Testis (tissue), 3 donors: Measurements from ENCODE around the gene HIGD1C. TPM values are rescaled to one million over a fixed set of nuclear protein-coding genes. Genes with fewer than 3 reads are reported as not detected.
A peak's percentile ranks its signal among the peaks of the same experiment; 100 is the strongest.

Experiments
- DNase-seq: peaks from one replicate; pipeline ENCODE4 v3.0.0-alpha.2; 2019
- H3K27ac ChIP-seq, 2 donors: fragments of 200-600 bp; sonication (generic); one replicate each; pipeline ENCODE4 v1.5.1; 2019
- H3K27me3 ChIP-seq: fragments of 200-600 bp; sonication (generic); one replicate; pipeline ENCODE4 v1.5.1; 2019
- H3K36me3 ChIP-seq: fragments of 200-600 bp; sonication (generic); one replicate; pipeline ENCODE4 v1.5.1; 2017; ENCODE audit warnings: low read depth; ENCODE audit errors: missing control alignments
- H3K4me1 ChIP-seq: fragments of 200-600 bp; sonication (generic); one replicate; pipeline ENCODE4 v1.5.1; 2019
- H3K4me3 ChIP-seq, 2 donors: fragments of 200-600 bp; sonication (generic); one replicate each; pipeline ENCODE4 v1.5.1; 2017 to 2019
- H3K9me3 ChIP-seq: fragments of 200-600 bp; sonication (generic); one replicate; pipeline ENCODE4 v1.5.1; 2017
- POLR2A ChIP-seq: fragments of 450-650 bp; IDR thresholded peaks from one replicate; pipeline ENCODE4 v1.6.1; 2017; ENCODE audit warnings: antibody characterized with exemption, mild to moderate bottlenecking, moderate library complexity
- WGBS, 2 donors: methylation state at CpG; one replicate each; pipeline ENCODE4 v1.1.5; 2018; 5-methylcytosine and 5-hydroxymethylcytosine counted together
- intact Hi-C: fragments of 100-400 bp; cut with DNase I; formaldehyde crosslinking; loops from one replicate; pipeline ENCODE4 v1.15.1; 2023; ENCODE audit warnings: low total_unique reads
- polyA plus RNA-seq: library from polyadenylated mRNA; stranded (reverse); fragments of 350-450 nt; fragmentation: Illumina TruSeq; extraction: RNeasy Lipid Tissue Mini Kit (QIAGEN cat#74804); gene quantifications from one replicate; pipeline ENCODE4 v1.2.3, GENCODE V29; 2014; ENCODE audit warnings: low read depth, low replicate concordance; ENCODE audit not compliant: insufficient read depth
- total RNA-seq, 2 donors: library from RNA; depleted of rRNA; stranded (reverse); fragments of >200 nt; gene quantifications; one replicate each; pipeline ENCODE4 v1.2.3, GENCODE V29; 2016
- TF ChIP-seq, protein P1 (sequence below), 3 experiments: fragments of 450-650 bp in 2 of 3; fragments of 200-600 bp in 1 of 3; sonication (generic) in 1 of 3; IDR thresholded peaks; one replicate each; pipeline ENCODE4 v1.5.1; 2016 to 2019; ENCODE audit warnings: antibody characterized with exemption in 3 of 3, mild to moderate bottlenecking in 2 of 3, moderate library complexity in 1 of 3

Gene HIGD1C
- total and polyA plus RNA-seq, 3 donors from 2014 or later = 3.4 TPM; not detected in 2

DNA sequence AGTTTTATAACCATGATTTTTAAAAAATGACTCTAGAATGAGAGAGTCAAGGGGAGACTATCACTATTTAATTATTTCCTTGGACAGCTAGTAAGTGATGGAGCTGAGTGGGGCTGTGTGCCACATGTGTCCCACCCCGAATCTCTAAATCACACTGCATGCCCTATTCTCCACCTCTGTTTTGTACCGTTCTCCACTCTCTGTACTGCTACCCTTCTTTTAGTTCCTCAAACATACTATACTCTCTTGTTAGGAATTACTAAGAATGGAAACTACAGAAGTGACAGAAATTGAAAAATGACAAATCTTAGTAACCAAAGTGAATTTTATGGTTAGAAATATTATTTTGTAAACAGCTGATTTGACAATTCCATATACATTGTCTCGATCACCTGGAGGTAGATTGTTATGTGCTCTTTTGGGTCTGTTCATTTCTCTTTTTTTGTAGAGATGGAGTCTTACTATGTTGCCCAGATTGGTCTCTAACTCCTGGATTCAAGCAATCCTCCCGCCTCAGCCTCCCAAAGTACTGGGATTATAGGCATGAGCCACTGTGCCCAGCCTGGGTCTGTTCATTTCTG lies 37.9 kb downstream of the HIGD1C start:
- no peak overlapping the region for H3K4me3 ChIP-seq
- H3K36me3 ChIP-seq = no peaks in the 10 kb centered on the region
- H3K27ac ChIP-seq = no peak overlapping the region
- TF ChIP-seq, protein P1, sequence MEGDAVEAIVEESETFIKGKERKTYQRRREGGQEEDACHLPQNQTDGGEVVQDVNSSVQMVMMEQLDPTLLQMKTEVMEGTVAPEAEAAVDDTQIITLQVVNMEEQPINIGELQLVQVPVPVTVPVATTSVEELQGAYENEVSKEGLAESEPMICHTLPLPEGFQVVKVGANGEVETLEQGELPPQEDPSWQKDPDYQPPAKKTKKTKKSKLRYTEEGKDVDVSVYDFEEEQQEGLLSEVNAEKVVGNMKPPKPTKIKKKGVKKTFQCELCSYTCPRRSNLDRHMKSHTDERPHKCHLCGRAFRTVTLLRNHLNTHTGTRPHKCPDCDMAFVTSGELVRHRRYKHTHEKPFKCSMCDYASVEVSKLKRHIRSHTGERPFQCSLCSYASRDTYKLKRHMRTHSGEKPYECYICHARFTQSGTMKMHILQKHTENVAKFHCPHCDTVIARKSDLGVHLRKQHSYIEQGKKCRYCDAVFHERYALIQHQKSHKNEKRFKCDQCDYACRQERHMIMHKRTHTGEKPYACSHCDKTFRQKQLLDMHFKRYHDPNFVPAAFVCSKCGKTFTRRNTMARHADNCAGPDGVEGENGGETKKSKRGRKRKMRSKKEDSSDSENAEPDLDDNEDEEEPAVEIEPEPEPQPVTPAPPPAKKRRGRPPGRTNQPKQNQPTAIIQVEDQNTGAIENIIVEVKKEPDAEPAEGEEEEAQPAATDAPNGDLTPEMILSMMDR (IDR thresholded peaks at IDR 0.05) = no peak
- no peak for TF ChIP-seq POLR2A
- 88 to 94% methylated on average over 4 of the region's 4 CpGs for WGBS, 2 donors
- no peak for DNase-seq
- intact Hi-C loops = no loop called here
- peaks cover 9% of the 10 kb centered on the region for H3K4me1 ChIP-seq
- H3K27me3 ChIP-seq = no peaks in the 10 kb centered on the region
- H3K9me3 ChIP-seq = no peaks in the 10 kb centered on the region

DNA sequence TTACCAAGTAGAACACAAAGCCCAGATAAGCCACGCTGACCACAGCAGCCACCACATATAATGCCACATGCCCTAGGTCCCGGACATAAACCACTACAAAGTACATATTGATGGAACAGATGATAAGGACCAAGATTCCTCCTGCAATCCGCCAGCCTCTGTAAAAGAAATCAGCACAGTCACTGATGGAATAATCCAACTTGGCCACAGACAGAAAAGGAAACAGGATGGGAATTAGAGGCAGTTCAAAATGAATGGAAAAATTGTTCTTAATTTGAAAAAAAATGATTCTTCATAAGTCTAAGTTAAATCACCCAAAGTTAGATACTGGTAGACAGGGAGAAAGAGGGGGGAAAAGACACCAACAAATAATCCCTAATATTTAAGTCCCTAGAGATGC lies 38.4 kb downstream of the HIGD1C start:
- Histone ChIP-seq H3K9me3 (no peaks in the 10 kb centered on the region), H3K27ac (no peak overlapping the region)

DNA sequence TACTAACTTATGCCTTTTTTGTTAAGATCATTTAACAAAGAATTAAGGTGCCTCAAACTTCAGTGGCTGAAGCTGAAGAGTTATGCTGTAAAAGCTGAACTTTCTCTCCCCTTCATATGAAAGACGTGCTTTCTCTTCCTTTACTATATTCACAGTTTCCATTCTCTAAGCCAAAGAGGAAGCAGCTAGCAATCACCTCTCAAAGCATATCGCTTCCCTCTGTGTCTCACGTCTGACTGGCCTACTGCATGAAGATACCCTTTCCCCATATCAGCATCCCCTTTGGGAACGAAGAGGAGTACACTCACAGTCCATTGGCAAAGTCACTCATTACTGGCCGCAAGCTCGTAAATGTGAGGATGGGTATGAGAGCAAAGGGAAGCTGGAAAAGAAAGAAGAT lies 38.9 kb downstream of the HIGD1C start:
- intact Hi-C loops = no loop called here
- TF ChIP-seq, protein P1 (IDR thresholded peaks at IDR 0.05) = no peak
- TF ChIP-seq POLR2A = no peak
- Histone ChIP-seq H3K4me3 (no peak overlapping the region), H3K36me3 (no peaks in the 10 kb centered on the region), H3K27ac (no peak overlapping the region), H3K27me3 (no peaks in the 10 kb centered on the region), H3K9me3 (no peaks in the 10 kb centered on the region), H3K4me1 (no peaks in the 10 kb centered on the region)
- DNase-seq = no peak
- 80 to 86% methylated on average over 6 of the region's 6 CpGs for WGBS, 2 donors

More for the DNA sequence above, 38.4 kb downstream of the HIGD1C start:
- peaks cover 3% of the 10 kb centered on the region for H3K4me1 ChIP-seq
- H3K36me3 ChIP-seq = no peaks in the 10 kb centered on the region
- 75 to 86% methylated on average over 3 of the region's 3 CpGs for WGBS, 2 donors
- no peaks in the 10 kb centered on the region for H3K27me3 ChIP-seq
- H3K4me3 ChIP-seq = no peak overlapping the region
- TF ChIP-seq, protein P1 (IDR thresholded peaks at IDR 0.05) = no peak
- TF ChIP-seq POLR2A = no peak
- intact Hi-C loops = no loop called here
- DNase-seq = no peak

DNA sequence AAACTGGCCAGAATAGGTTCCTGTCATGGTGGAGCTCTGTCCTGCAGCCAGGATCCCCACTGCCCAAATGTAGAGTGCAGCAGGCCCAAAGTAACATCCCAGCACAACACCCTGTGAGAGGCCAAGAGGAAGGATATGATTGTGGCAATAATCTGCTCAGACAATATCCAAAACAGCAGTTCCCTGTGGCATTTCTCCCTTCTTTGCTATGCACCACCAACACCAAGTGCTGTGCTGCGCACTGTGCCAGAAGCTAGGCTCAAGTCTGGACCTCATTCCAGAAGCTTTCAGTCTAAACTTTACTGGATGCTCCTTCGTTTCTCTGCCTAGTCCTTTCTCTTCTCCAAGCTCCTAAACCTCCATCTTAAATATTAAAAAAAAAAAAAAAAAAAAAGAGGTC lies 40.5 kb downstream of the HIGD1C start:
- Histone ChIP-seq H3K4me3 (no peak overlapping the region), H3K27ac (no peak overlapping the region), H3K9me3 (no peaks in the 10 kb centered on the region), H3K4me1 (no peaks in the 10 kb centered on the region), H3K36me3 (no peaks in the 10 kb centered on the region), H3K27me3 (no peaks in the 10 kb centered on the region)
- no peak for TF ChIP-seq POLR2A
- TF ChIP-seq, protein P1 (IDR thresholded peaks at IDR 0.05) = no peak
- intact Hi-C loops = no loop called here
- no peak for DNase-seq
- 26 to 31% methylated on average over 2 of the region's 2 CpGs for WGBS, 2 donors

DNA sequence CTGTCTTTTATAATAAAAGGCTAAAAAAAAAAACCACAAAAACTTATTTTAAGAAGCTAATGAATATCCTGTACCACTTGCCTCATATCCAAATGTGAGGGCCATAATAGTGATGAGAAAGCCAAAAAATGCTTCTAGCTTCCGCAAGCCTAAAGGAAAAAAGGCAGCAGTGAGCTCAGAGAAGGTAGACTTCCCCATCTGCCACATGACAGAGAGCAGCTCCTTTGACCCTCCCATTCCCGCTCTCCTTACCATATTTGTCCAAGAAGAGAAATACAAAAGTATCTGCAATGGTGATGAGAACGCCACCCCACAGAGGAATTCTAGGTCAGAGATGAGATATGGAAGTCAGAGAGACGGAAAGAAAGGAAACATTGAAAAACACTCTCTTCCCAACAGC lies 46.7 kb downstream of the HIGD1C start:
- Histone ChIP-seq H3K27ac (peak overlapping the region; percentile 55 to 73), H3K9me3 (no peaks in the 10 kb centered on the region), H3K27me3 (no peaks in the 10 kb centered on the region), H3K4me3 (no peak overlapping the region), H3K36me3 (no peaks in the 10 kb centered on the region), H3K4me1 (peaks cover 7% of the 10 kb centered on the region)
- intact Hi-C loops = no loop called here
- TF ChIP-seq, protein P1 (IDR thresholded peaks at IDR 0.05) = no peak
- TF ChIP-seq POLR2A = no peak
- 51 to 64% methylated on average over 4 of the region's 4 CpGs for WGBS, 2 donors
- DNase-seq = peak; percentile 74
